Testis (tissue), 3 donors: ENCODE data around the gene PPCS. TPM values are rescaled to one million over a fixed set of nuclear protein-coding genes. Genes with fewer than 3 reads are reported as not detected.
"Not testable (repeated sequence)": the region's sequence is repeated elsewhere in the genome, so short reads cannot be mapped to it uniquely, and the experiment has no call there.

Experiments used
- DNase-seq: peaks from one replicate; pipeline ENCODE4 v3.0.0-alpha.2; 2019
- H3K27ac ChIP-seq, 2 donors: fragments of 200-600 bp; sonication (generic); one replicate each; pipeline ENCODE4 v1.5.1; 2019
- H3K27me3 ChIP-seq: fragments of 200-600 bp; sonication (generic); one replicate; pipeline ENCODE4 v1.5.1; 2019
- H3K36me3 ChIP-seq: fragments of 200-600 bp; sonication (generic); one replicate; pipeline ENCODE4 v1.5.1; 2017; ENCODE audit warnings: low read depth; ENCODE audit errors: missing control alignments
- H3K4me1 ChIP-seq: fragments of 200-600 bp; sonication (generic); one replicate; pipeline ENCODE4 v1.5.1; 2019
- H3K4me3 ChIP-seq, 2 donors: fragments of 200-600 bp; sonication (generic); one replicate each; pipeline ENCODE4 v1.5.1; 2017 to 2019
- H3K9me3 ChIP-seq: fragments of 200-600 bp; sonication (generic); one replicate; pipeline ENCODE4 v1.5.1; 2017
- POLR2A ChIP-seq: fragments of 450-650 bp; IDR thresholded peaks from one replicate; pipeline ENCODE4 v1.6.1; 2017; ENCODE audit warnings: antibody characterized with exemption, mild to moderate bottlenecking, moderate library complexity
- WGBS, 2 donors: methylation state at CpG; one replicate each; pipeline ENCODE4 v1.1.5; 2018; 5-methylcytosine and 5-hydroxymethylcytosine counted together
- intact Hi-C: fragments of 100-400 bp; cut with DNase I; formaldehyde crosslinking; loops from one replicate; pipeline ENCODE4 v1.15.1; 2023; ENCODE audit warnings: low total_unique reads
- polyA plus RNA-seq: library from polyadenylated mRNA; stranded (reverse); fragments of 350-450 nt; fragmentation: Illumina TruSeq; extraction: RNeasy Lipid Tissue Mini Kit (QIAGEN cat#74804); gene quantifications from one replicate; pipeline ENCODE4 v1.2.3, GENCODE V29; 2014; ENCODE audit warnings: low read depth, low replicate concordance; ENCODE audit not compliant: insufficient read depth
- total RNA-seq, 2 donors: library from RNA; depleted of rRNA; stranded (reverse); fragments of >200 nt; gene quantifications; one replicate each; pipeline ENCODE4 v1.2.3, GENCODE V29; 2016
- TF ChIP-seq, protein P1 (sequence below), 3 experiments: fragments of 450-650 bp in 2 of 3; fragments of 200-600 bp in 1 of 3; sonication (generic) in 1 of 3; IDR thresholded peaks; one replicate each; pipeline ENCODE4 v1.5.1; 2016 to 2019; ENCODE audit warnings: antibody characterized with exemption in 3 of 3, mild to moderate bottlenecking in 2 of 3, moderate library complexity in 1 of 3

Gene PPCS
- total and polyA plus RNA-seq, 3 donors from 2014 or later = 44.9 to 72.9 (median 56.7) TPM

DNA sequence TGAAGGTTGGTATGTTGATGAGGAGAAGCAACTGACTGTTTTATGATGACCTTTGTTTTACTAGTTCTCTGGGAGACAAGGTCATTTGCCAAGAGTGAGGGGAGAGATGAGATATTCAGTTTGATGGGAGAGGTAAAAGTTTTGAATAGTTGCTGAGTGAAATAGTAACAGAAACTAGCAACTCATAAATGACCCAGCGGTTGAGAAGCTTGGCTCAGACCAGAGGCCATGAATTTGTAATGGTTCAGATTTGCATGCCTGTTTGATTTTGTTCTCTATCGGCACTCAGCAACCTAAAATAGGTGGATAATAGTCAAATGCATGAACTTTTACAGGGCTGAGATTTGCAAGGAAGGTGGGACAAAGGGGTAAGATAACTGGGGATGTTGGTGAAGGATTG, 13.4 kb downstream of the PPCS start:
- Histone ChIP-seq H3K27me3 (no peaks in the 10 kb centered on the region), H3K36me3 (no peaks in the 10 kb centered on the region), H3K27ac (no peak overlapping the region), H3K4me1 (no peaks in the 10 kb centered on the region), H3K4me3 (no peak overlapping the region), H3K9me3 (no peaks in the 10 kb centered on the region)
- intact Hi-C loops = no loop called here
- TF ChIP-seq, protein P1, sequence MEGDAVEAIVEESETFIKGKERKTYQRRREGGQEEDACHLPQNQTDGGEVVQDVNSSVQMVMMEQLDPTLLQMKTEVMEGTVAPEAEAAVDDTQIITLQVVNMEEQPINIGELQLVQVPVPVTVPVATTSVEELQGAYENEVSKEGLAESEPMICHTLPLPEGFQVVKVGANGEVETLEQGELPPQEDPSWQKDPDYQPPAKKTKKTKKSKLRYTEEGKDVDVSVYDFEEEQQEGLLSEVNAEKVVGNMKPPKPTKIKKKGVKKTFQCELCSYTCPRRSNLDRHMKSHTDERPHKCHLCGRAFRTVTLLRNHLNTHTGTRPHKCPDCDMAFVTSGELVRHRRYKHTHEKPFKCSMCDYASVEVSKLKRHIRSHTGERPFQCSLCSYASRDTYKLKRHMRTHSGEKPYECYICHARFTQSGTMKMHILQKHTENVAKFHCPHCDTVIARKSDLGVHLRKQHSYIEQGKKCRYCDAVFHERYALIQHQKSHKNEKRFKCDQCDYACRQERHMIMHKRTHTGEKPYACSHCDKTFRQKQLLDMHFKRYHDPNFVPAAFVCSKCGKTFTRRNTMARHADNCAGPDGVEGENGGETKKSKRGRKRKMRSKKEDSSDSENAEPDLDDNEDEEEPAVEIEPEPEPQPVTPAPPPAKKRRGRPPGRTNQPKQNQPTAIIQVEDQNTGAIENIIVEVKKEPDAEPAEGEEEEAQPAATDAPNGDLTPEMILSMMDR (IDR thresholded peaks at IDR 0.05) = no peak
- TF ChIP-seq POLR2A = no peak
- no peak for DNase-seq
- WGBS, 2 donors = 90 to 92% methylated on average over 2 of the region's 2 CpGs

DNA sequence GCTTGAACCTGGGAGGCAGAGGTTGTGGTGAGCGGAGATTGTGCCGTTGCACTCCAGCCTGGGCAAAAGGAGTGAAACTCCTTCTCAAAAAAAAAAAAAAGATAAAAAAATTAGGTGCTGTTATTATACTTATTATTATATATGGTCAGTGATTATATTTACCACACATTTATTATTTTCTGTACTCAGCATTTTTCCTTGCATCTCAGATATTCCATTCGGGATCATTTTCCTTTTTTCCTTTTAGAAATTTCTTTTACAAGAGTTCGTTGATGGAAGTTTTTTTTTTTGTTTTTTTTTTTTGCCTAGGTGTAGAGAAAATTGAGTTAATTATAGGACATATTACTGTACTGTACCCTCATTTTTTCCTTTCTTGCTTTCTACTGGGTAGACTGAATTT, 20.3 kb downstream of the PPCS start:
- TF ChIP-seq POLR2A = no peak
- TF ChIP-seq, protein P1 (IDR thresholded peaks at IDR 0.05) = no peak
- Histone ChIP-seq H3K4me3 (no peak overlapping the region), H3K4me1 (no peaks in the 10 kb centered on the region), H3K36me3 (no peaks in the 10 kb centered on the region), H3K9me3 (no peaks in the 10 kb centered on the region), H3K27ac (no peak overlapping the region), H3K27me3 (no peaks in the 10 kb centered on the region)
- 90 to 97% methylated on average over 4 of the region's 4 CpGs for WGBS, 2 donors
- DNase-seq = no peak
- intact Hi-C loops = no loop called here

DNA sequence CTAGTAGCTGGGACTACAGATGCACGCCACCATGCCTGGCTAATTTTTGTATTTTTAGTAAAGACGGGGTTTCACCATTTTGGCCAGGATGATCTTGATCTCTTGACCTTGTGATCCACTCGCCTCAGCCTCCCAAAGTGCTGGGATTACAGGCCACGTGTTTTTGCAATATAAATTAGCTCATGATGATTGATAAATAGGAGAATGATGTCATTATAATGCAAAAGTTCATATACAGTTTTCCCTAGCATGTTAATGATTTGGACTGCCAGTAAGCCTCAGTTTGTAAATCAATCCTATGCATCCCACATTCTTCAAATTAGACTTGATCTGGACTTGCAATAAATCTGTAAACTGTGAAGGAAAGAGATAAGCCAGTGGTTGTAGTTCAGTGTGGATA, 21.0 kb downstream of the PPCS start:
- H3K9me3 ChIP-seq, H3K27ac ChIP-seq, H3K36me3 ChIP-seq, H3K4me3 ChIP-seq, DNase-seq, H3K4me1 ChIP-seq, H3K27me3 ChIP-seq, intact Hi-C loops: not testable (repeated sequence)
- WGBS, 2 donors = 77 to 80% methylated on average over 4 of the region's 4 CpGs

DNA sequence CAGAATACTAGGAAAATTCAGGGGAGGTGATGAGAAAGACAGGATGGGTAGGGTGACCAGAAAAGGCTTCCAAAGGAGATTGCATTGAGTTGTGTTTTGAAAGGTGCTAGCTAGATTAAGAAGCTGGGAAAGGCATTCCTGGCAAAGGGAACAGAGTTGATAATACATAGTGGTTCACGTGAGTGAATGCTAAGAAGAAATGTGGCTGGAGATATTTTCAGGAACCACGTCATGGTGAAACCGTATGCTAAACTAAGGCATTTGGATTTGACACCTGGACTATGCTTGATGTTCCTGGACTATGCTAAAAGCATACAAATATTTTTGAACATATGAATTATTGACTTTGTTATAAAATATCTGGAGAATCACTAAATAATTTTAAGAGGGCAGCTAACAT, 21.4 kb downstream of the PPCS start:
- intact Hi-C loops = no loop called here
- TF ChIP-seq, protein P1 (IDR thresholded peaks at IDR 0.05) = no peak
- no peak for TF ChIP-seq POLR2A
- 87 to 88% methylated on average over 3 of the region's 3 CpGs for WGBS, 2 donors

DNA sequence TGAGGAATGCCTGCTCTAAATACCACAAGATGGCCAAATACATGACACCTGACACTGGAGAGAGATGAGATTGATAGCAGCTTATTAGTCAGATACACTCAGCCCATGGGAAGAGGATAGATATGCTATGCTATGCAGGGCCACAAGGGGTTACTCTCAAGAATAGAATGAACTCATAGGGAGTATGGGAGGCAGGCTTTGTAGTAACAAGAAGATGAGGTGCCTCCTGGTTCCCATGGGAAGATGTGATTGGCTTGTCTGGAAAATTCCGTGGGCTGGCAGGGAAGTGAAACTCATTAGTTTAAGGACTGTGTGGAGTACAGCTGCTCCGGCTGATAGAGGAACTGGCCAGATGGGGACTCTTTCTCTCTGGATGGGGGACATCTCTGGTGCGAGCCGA, 23.3 kb downstream of the PPCS start:
- no peaks in the 10 kb centered on the region for H3K27me3 ChIP-seq
- no peaks in the 10 kb centered on the region for H3K4me1 ChIP-seq
- intact Hi-C loops = no loop called here
- no peaks in the 10 kb centered on the region for H3K36me3 ChIP-seq
- 47 to 63% methylated on average over 4 of the region's 4 CpGs for WGBS, 2 donors
- TF ChIP-seq POLR2A = no peak
- TF ChIP-seq, protein P1 (IDR thresholded peaks at IDR 0.05) = no peak
- H3K4me3 ChIP-seq = no peak overlapping the region
- no peak overlapping the region for H3K27ac ChIP-seq
- H3K9me3 ChIP-seq = no peaks in the 10 kb centered on the region
- no peak for DNase-seq

More for the DNA sequence above, 21.4 kb downstream of the PPCS start:
- DNase-seq = no peak
- H3K27ac ChIP-seq = no peak overlapping the region
- H3K36me3 ChIP-seq = no peaks in the 10 kb centered on the region
- H3K4me3 ChIP-seq = no peak overlapping the region
- H3K27me3 ChIP-seq = no peaks in the 10 kb centered on the region
- H3K4me1 ChIP-seq = no peaks in the 10 kb centered on the region
- no peaks in the 10 kb centered on the region for H3K9me3 ChIP-seq
